NCI-H774 (cell line): ENCODE data around the gene PDE6B.
"Not testable (repeated sequence)": the region's sequence is repeated elsewhere in the genome, so short reads cannot be mapped to it uniquely, and the experiment has no call there.

Source experiments
- DNase-seq: peaks from one replicate; lab custom pipeline; 2025; lab: John Stamatoyannopoulos, UW

PDE6B gene

GRCh38 chr4:669806-670559 lies 44.6 kb downstream of the PDE6B start:
- not testable (repeated sequence) for DNase-seq

- DNase-seq = no peak
Observed at GRCh38 chr4:671769-672168, 46.4 kb downstream of the PDE6B start.

- DNase-seq = no peak
Observed at GRCh38 chr4:673349-674091, 48.1 kb downstream of the PDE6B start.

- DNase-seq = peak; percentile 96
Observed at GRCh38 chr4:674172-675035, 49.0 kb downstream of the PDE6B start, which contains the start of the genes ATP5ME and MYL5. ATP5ME (minus strand) TSS chr4:674276; CDS start chr4:674247, 29 bp downstream. MYL5 (plus strand) TSS chr4:674542; CDS start chr4:678027, 3,485 bp downstream.

GRCh38 chr4:675036-675882 lies 49.9 kb downstream of the PDE6B start:
- DNase-seq = no peak

- no peak for DNase-seq
Observed at GRCh38 chr4:675980-676870, 50.9 kb downstream of the PDE6B start.

- DNase-seq = no peak
Observed at GRCh38 chr4:676871-677235, 51.5 kb downstream of the PDE6B start.

- DNase-seq = peak; percentile 50
Observed at GRCh38 chr4:677431-678293, 52.3 kb downstream of the PDE6B start.

- DNase-seq = no peak
Observed at GRCh38 chr4:678331-679103, 53.1 kb downstream of the PDE6B start.

GRCh38 chr4:679104-679481 lies 53.7 kb downstream of the PDE6B start:
- DNase-seq = no peak

- DNase-seq = no peak
Observed at GRCh38 chr4:679629-680028, 54.3 kb downstream of the PDE6B start.

GRCh38 chr4:680091-680490 lies 54.7 kb downstream of the PDE6B start:
- no peak for DNase-seq

- DNase-seq = no peak
Observed at GRCh38 chr4:680551-680927, 55.2 kb downstream of the PDE6B start.

- DNase-seq = peak; percentile 30
Observed at GRCh38 chr4:680928-681645, 55.7 kb downstream of the PDE6B start.

GRCh38 chr4:681736-682451 lies 56.5 kb downstream of the PDE6B start:
- peak; percentile 79 for DNase-seq

GRCh38 chr4:682490-683172 lies 57.3 kb downstream of the PDE6B start:
- DNase-seq = peak; percentile 18
